ENCODE data around the gene UMPS.

- TF ChIP-seq, protein P1, sequence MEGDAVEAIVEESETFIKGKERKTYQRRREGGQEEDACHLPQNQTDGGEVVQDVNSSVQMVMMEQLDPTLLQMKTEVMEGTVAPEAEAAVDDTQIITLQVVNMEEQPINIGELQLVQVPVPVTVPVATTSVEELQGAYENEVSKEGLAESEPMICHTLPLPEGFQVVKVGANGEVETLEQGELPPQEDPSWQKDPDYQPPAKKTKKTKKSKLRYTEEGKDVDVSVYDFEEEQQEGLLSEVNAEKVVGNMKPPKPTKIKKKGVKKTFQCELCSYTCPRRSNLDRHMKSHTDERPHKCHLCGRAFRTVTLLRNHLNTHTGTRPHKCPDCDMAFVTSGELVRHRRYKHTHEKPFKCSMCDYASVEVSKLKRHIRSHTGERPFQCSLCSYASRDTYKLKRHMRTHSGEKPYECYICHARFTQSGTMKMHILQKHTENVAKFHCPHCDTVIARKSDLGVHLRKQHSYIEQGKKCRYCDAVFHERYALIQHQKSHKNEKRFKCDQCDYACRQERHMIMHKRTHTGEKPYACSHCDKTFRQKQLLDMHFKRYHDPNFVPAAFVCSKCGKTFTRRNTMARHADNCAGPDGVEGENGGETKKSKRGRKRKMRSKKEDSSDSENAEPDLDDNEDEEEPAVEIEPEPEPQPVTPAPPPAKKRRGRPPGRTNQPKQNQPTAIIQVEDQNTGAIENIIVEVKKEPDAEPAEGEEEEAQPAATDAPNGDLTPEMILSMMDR (conservative IDR thresholded peaks at IDR 0.05; ENCODE audit: low read length) = no peak
- TF ChIP-seq EZH2phosphoT487 (IDR thresholded peaks at IDR 0.05; ENCODE audit: borderline replicate concordance) = no peak
These were observed 32.1 kb upstream of the UMPS start for GRCh38 chr3:124698030-124698770.

Measured in Loucy (cell line).